Smooth muscle cell (in vitro differentiated cells): Measurements from ENCODE around the gene PRDM5. TPM values are rescaled to one million over a fixed set of nuclear protein-coding genes. Genes with fewer than 3 reads are reported as not detected.

ENCODE experiments used
- DNase-seq: peaks from one replicate; lab custom pipeline; 2025; ENCODE audit not compliant: unreplicated experiment; lab: John Stamatoyannopoulos, UW
- H2AFZ ChIP-seq: fragments of 200-600 bp; sonication (generic); 2 replicates; pipeline ENCODE4 v1.6.0; 2016; ENCODE audit warnings: antibody characterized with exemption, low read depth, mild to moderate bottlenecking
- H3F3A ChIP-seq: fragments of 200-600 bp; sonication (generic); 2 replicates; pipeline ENCODE4 v1.6.0; 2017; ENCODE audit warnings: antibody characterized with exemption, low read depth
- H3K27ac ChIP-seq: fragments of 200-600 bp; sonication (generic); 2 replicates; pipeline ENCODE4 v1.5.1; 2016; ENCODE audit warnings: low read depth, mild to moderate bottlenecking
- H3K27me3 ChIP-seq: fragments of 200-600 bp; sonication (generic); 2 replicates; pipeline ENCODE4 v1.6.1; 2016; ENCODE audit warnings: low read depth, mild to moderate bottlenecking
- H3K36me3 ChIP-seq: fragments of 200-600 bp; sonication (generic); 2 replicates; pipeline ENCODE4 v1.5.1; 2016; ENCODE audit warnings: low read depth
- H3K4me1 ChIP-seq: fragments of 200-600 bp; sonication (generic); 2 replicates; pipeline ENCODE4 v1.5.1; 2016; ENCODE audit warnings: low read depth
- H3K4me2 ChIP-seq: fragments of 200-600 bp; sonication (generic); 2 replicates; pipeline ENCODE4 v1.6.0; 2016; ENCODE audit warnings: mild to moderate bottlenecking
- H3K4me3 ChIP-seq: fragments of 200-600 bp; sonication (generic); 2 replicates; pipeline ENCODE4 v1.5.1; 2016; ENCODE audit warnings: mild to moderate bottlenecking
- H3K79me2 ChIP-seq: fragments of 200-600 bp; sonication (generic); 2 replicates; pipeline ENCODE4 v1.6.0; 2016; ENCODE audit warnings: low read depth, mild to moderate bottlenecking
- H3K9ac ChIP-seq: fragments of 200-600 bp; sonication (generic); 2 replicates; pipeline ENCODE4 v1.6.0; 2016; ENCODE audit warnings: low read depth
- H3K9me3 ChIP-seq: fragments of 200-600 bp; sonication (generic); replicated peaks from 2 replicates; pipeline ENCODE4 v1.5.1; 2016; ENCODE audit warnings: low read depth
- H4K20me1 ChIP-seq: fragments of 200-600 bp; sonication (generic); 2 replicates; pipeline ENCODE4 v1.6.0; 2016; ENCODE audit warnings: low read depth
- WGBS: methylation state at CpG from one replicate; pipeline ENCODE4 v1.1.7; 2016; ENCODE audit warnings: low lambda C conversion rate; 5-methylcytosine and 5-hydroxymethylcytosine counted together
- polyA plus RNA-seq: library from polyadenylated mRNA; unstranded; fragments of >200 nt; fragmentation: Nextera tagmentation; extraction: Ambion mirVana; gene quantifications from 2 replicates; pipeline ENCODE4 v1.2.1, GENCODE V29; 2016
- total RNA-seq: library from RNA; depleted of rRNA; stranded (reverse); fragments of >200 nt; gene quantifications from 2 replicates; pipeline ENCODE4 v1.2.3, GENCODE V29; 2014
- TF ChIP-seq, protein P1 (sequence below): fragments of 200-600 bp; sonication (generic); IDR thresholded peaks from 2 replicates; pipeline ENCODE4 v1.5.1; 2017; ENCODE audit warnings: borderline replicate concordance, mild to moderate bottlenecking, antibody characterized with exemption; ENCODE audit not compliant: insufficient read depth, poor library complexity, severe bottlenecking

PRDM5 gene
- total and polyA plus RNA-seq, 2 experiments from 2014 or later: 3.3 to 8.6 TPM

DNA sequence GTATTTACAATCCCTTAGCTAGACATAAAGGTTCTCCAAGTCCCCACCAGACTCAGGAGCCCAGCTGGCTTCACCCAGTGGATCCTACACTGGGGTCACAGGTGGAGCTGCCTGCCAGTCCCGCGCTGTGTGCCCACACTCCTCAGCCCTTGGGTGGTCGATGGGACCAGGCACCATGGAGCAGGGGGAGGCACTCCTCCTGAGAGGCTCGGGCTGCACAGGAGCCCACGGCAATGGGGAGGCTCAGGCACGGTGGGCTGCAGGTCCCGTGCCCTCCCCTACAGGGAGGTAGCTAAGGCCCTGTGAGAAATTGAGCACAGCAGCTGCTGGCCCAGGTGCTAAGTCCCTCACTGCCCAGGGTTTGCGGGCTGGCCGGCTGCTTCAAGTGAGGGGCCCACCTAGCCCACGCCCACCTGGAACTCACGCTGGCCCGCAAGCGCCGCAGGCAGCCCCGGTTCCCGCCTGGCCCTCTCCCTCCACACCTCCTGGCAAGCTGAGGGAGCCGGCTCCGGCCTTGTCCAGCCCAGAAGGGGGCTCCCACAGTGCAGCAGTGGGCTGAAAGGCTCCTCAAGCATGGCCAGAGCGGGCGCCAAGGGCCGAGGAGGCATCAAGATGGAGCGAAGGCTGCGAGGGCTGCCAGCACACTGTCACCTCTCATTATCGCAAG, 113.9 kb downstream of the PRDM5 start:
- Histone ChIP-seq H3K9me3 (no peaks in the 10 kb centered on the region), H3K4me3 (no peak overlapping the region), H2AFZ (no peak overlapping the region), H3F3A (no peaks in the 10 kb centered on the region), H3K4me2 (no peak overlapping the region), H3K27me3 (no peaks in the 10 kb centered on the region), H4K20me1 (no peaks in the 10 kb centered on the region), H3K27ac (no peak overlapping the region), H3K4me1 (no peaks in the 10 kb centered on the region), H3K36me3 (no peaks in the 10 kb centered on the region), H3K9ac (no peak overlapping the region), H3K79me2 (no peaks in the 10 kb centered on the region)
- 96% methylated on average over 24 of the region's 24 CpGs for WGBS
- DNase-seq: no peak
- TF ChIP-seq, protein P1, sequence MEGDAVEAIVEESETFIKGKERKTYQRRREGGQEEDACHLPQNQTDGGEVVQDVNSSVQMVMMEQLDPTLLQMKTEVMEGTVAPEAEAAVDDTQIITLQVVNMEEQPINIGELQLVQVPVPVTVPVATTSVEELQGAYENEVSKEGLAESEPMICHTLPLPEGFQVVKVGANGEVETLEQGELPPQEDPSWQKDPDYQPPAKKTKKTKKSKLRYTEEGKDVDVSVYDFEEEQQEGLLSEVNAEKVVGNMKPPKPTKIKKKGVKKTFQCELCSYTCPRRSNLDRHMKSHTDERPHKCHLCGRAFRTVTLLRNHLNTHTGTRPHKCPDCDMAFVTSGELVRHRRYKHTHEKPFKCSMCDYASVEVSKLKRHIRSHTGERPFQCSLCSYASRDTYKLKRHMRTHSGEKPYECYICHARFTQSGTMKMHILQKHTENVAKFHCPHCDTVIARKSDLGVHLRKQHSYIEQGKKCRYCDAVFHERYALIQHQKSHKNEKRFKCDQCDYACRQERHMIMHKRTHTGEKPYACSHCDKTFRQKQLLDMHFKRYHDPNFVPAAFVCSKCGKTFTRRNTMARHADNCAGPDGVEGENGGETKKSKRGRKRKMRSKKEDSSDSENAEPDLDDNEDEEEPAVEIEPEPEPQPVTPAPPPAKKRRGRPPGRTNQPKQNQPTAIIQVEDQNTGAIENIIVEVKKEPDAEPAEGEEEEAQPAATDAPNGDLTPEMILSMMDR: no peak

DNA sequence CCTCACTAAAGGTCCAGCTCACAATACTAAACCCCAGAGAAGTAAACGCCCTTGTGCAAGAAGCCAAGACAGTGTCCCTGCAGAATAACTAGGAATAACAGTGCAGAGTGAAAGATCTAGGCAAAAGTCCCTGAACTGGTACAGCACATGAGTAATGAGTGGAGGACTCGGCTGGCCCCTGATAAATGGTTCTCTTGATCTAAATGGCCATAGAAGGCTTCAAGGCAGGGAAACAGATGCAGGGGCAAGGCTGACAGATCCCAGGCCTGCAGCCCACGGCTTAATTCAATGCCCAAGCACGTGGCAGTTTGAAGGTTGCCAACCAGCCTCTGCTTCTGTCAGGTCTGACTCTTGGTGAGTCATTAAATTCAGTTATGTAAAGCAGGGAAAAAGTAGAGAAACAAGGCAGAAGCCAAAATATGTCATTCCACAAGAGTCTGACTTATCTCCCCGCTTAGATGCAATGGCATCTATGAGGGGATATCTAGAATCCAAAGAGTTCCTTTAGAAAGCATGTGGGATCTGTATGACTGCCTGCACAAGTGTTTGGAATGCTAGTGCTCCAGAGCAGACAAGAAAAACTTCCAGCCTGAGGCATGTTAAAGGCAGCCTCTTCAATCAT, 121.3 kb downstream of the PRDM5 start:
- Histone ChIP-seq H4K20me1 (no peaks in the 10 kb centered on the region), H3K9me3 (no peaks in the 10 kb centered on the region), H3K4me3 (no peak overlapping the region), H3K9ac (no peak overlapping the region), H3K4me2 (peak overlapping the region; percentile 27), H3K27ac (peak overlapping the region; percentile 1), H3K79me2 (no peaks in the 10 kb centered on the region), H3F3A (no peaks in the 10 kb centered on the region), H3K4me1 (no peaks in the 10 kb centered on the region), H3K36me3 (no peaks in the 10 kb centered on the region), H2AFZ (no peak overlapping the region), H3K27me3 (no peaks in the 10 kb centered on the region)
- TF ChIP-seq, protein P1: no peak
- 5% methylated on average over 5 of the region's 5 CpGs for WGBS
- peak; percentile 3 for DNase-seq

DNA sequence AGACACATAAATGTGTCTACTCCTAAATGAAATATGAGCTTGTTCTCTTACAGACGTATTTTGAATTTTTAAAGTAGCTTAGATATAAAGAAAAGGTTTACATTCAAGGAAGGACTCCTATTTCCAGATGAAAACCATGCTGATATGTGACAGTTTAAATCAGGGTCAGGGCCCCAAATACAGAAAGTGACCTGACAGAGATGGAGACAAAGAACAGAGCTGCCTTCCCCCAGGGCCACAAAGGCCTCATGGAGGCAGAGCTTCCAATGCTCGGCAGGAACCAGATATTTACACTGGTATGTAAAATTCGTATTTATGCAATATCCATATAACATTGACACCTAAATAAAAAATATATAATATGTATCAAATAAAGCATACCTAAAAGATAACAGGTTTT, 124.0 kb downstream of the PRDM5 start:
- H3K79me2 ChIP-seq: no peaks in the 10 kb centered on the region
- no peaks in the 10 kb centered on the region for H3F3A ChIP-seq
- no peak overlapping the region for H3K9ac ChIP-seq
- no peaks in the 10 kb centered on the region for H3K9me3 ChIP-seq
- H3K27ac ChIP-seq: no peak overlapping the region
- no peaks in the 10 kb centered on the region for H3K27me3 ChIP-seq
- 53% methylated on average over 3 of the region's 3 CpGs for WGBS
- H3K4me2 ChIP-seq: no peak overlapping the region
- H2AFZ ChIP-seq: no peak overlapping the region
- DNase-seq: no peak
- H3K4me3 ChIP-seq: no peak overlapping the region
- no peaks in the 10 kb centered on the region for H3K4me1 ChIP-seq
- TF ChIP-seq, protein P1: no peak
- no peaks in the 10 kb centered on the region for H3K36me3 ChIP-seq
- no peaks in the 10 kb centered on the region for H4K20me1 ChIP-seq

DNA sequence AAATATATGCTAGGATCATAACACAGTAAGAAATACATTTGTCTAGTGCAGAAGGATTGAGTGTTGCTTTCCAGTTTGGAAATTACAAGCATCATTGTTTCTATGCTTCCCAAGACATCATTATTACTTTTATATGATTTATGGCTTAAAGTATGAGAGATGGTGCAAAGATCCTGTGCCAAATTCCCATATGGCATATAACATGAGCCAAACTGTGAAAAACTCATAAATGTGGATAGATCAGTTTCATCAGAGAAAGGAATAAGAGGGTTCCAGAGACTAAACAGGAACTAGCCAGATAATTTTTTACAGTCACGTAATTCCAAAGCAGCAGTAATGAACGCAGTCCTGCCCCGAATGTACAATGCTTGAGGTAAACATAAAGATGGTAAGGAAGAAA, 126.3 kb downstream of the PRDM5 start:
- Histone ChIP-seq H3K9ac (no peak overlapping the region), H3K27me3 (no peaks in the 10 kb centered on the region), H3F3A (no peaks in the 10 kb centered on the region), H2AFZ (no peak overlapping the region), H3K9me3 (no peaks in the 10 kb centered on the region), H3K4me2 (no peak overlapping the region), H3K27ac (no peak overlapping the region), H3K79me2 (no peaks in the 10 kb centered on the region), H3K4me3 (no peak overlapping the region), H4K20me1 (no peaks in the 10 kb centered on the region), H3K36me3 (no peaks in the 10 kb centered on the region), H3K4me1 (no peaks in the 10 kb centered on the region)
- 49% methylated on average over 3 of the region's 3 CpGs for WGBS
- TF ChIP-seq, protein P1: no peak
- DNase-seq: no peak
